ENCODE measurements around the gene NDUFAF5.

The NDUFAF5 gene

DNA sequence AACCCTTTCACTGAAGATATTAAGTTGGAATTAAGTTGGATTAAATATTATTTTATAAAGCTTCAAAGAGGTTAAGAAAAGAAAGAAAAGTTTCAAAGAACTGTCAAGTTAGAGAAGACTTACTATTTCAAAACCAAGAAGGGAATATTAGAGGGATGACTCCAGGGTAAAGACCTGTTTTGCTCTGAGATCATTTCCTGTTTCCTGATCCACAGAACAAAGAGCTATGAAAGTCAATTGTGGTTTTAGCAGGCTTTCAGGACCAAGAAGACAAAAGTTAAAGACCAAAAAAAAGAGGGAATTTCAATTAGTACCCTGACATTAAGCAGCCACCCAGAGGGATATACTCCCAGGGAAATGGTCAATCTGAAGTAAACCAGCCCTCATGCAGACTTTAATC, 19.5 kb upstream of the NDUFAF5 start:
- no peak for DNase-seq (ENCODE audit: low read depth, low spot score)
- no peak overlapping the region for H3K4me3 ChIP-seq (ENCODE audit: insufficient read length, low read depth)
- no peaks in the 10 kb centered on the region for H3K4me1 ChIP-seq (ENCODE audit: insufficient read depth, insufficient read length)
- H3K36me3 ChIP-seq (ENCODE audit: insufficient read depth, insufficient read length, low read length): peaks cover 74% of the 10 kb centered on the region
- H3K9ac ChIP-seq (ENCODE audit: insufficient read length, low read depth): no peak overlapping the region
- no peaks in the 10 kb centered on the region for H3K27me3 ChIP-seq (ENCODE audit: insufficient read depth, insufficient read length)
- H3K9me3 ChIP-seq (ENCODE audit: insufficient read depth, low read length): peaks cover 36% of the 10 kb centered on the region
- TF ChIP-seq YY1 (IDR thresholded peaks at IDR 0.05; ENCODE audit: insufficient read depth, insufficient read length) (no peak), SUZ12 (IDR thresholded peaks at IDR 0.05; ENCODE audit: extremely low read depth, insufficient read depth, insufficient read length) (no peak), ZNF274 (IDR thresholded peaks at IDR 0.05; ENCODE audit: low read depth, low read length) (no peak)

DNA sequence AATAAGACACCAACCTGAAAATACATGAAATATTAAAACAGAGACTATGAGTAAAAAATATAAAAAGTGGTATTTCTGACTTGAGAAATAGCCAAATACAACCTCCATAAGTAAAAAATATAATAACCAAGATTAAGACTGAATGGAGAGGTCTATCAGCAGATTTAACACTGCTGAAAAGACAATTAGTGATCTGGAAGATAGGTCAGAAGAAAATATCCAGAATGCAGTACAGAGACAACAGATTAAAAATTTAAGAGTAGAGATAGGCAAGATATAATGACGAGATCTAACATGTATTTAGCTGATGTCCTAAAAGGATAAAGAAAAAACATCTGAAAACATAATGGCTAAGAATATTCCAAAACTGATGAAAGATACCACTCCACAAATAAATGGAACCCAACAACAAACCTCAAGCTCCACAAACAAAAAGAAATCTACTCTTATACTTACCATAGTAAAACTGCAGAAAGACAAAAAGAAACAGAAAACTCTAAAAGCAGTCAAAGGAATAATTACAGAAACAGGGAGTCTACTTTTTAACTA, 18.9 kb upstream of the NDUFAF5 start:
- no peak for DNase-seq (ENCODE audit: low read depth, low spot score)
- H3K36me3 ChIP-seq (ENCODE audit: insufficient read depth, insufficient read length, low read length): peaks cover 80% of the 10 kb centered on the region
- no peaks in the 10 kb centered on the region for H3K27me3 ChIP-seq (ENCODE audit: insufficient read depth, insufficient read length)

DNA sequence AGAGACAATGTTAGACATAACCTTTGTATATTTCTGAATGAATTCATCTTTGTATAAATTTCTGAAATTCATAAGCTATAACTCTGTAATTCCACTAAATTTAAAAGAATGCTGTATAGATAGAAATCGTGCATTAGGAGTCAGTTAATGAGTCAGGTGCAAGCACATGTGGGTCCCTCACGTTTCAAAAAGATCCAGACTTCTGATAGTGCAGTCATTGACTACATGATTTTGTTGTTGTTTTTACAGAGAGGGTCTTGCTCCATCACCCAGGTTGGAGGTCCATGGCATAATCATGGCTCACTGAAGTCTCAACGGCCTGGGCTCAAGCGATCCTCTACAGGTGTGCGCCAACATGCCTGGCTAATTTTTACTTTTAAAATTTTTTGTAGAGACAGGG, 14.7 kb upstream of the NDUFAF5 start:
- Histone ChIP-seq H3K27me3 (ENCODE audit: insufficient read depth, insufficient read length) (no peaks in the 10 kb centered on the region), H3K9ac (ENCODE audit: insufficient read length, low read depth) (no peak overlapping the region), H3K4me1 (ENCODE audit: insufficient read depth, insufficient read length) (no peaks in the 10 kb centered on the region), H3K36me3 (ENCODE audit: insufficient read depth, insufficient read length, low read length) (peaks cover 80% of the 10 kb centered on the region), H3K9me3 (ENCODE audit: insufficient read depth, low read length) (peaks cover 23% of the 10 kb centered on the region), H3K4me3 (ENCODE audit: insufficient read length, low read depth) (no peak overlapping the region)
- DNase-seq (ENCODE audit: low read depth, low spot score): no peak
- TF ChIP-seq SUZ12 (IDR thresholded peaks at IDR 0.05; ENCODE audit: extremely low read depth, insufficient read depth, insufficient read length) (no peak), ZNF274 (IDR thresholded peaks at IDR 0.05; ENCODE audit: low read depth, low read length) (no peak), YY1 (IDR thresholded peaks at IDR 0.05; ENCODE audit: insufficient read depth, insufficient read length) (no peak)

More for the DNA sequence above, 18.9 kb upstream of the NDUFAF5 start:
- Histone ChIP-seq H3K4me1 (ENCODE audit: insufficient read depth, insufficient read length) (no peaks in the 10 kb centered on the region), H3K9me3 (ENCODE audit: insufficient read depth, low read length) (peaks cover 36% of the 10 kb centered on the region), H3K4me3 (ENCODE audit: insufficient read length, low read depth) (no peak overlapping the region), H3K9ac (ENCODE audit: insufficient read length, low read depth) (no peak overlapping the region)
- TF ChIP-seq ZNF274 (IDR thresholded peaks at IDR 0.05; ENCODE audit: low read depth, low read length) (no peak), YY1 (IDR thresholded peaks at IDR 0.05; ENCODE audit: insufficient read depth, insufficient read length) (no peak), SUZ12 (IDR thresholded peaks at IDR 0.05; ENCODE audit: extremely low read depth, insufficient read depth, insufficient read length) (no peak)

DNA sequence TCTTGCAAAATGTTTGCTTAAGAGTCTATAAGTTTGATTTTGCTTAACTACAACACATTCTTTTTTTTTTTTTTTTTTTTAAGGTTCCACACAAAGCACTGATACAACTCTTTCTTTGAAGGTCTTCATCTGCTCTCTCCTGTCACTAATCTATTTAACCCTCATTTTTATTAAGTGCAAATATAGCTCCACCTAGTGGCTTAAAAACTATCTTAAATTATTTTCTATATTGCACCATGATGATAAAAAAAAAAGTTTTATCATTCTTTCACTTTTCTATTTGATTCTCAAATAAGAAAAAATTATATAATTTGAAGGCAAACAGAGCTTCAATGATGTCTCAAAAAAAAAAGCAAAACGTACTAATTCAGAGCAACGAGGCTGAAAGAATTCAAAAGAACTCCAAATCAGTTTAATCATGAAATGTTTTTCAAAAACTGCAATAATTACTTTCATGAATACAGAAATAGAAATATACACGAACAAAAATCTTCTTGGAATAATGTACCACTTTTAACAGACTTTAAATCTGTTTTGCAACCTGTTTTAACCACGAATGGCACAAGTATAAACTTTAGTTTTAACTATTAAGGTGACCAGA, 12.9 kb upstream of the NDUFAF5 start:
- no peak for DNase-seq (ENCODE audit: low read depth, low spot score)
- no peak overlapping the region for H3K9ac ChIP-seq (ENCODE audit: insufficient read length, low read depth)
- H3K36me3 ChIP-seq (ENCODE audit: insufficient read depth, insufficient read length, low read length): peaks cover 82% of the 10 kb centered on the region
- no peak overlapping the region for H3K4me3 ChIP-seq (ENCODE audit: insufficient read length, low read depth)
- TF ChIP-seq ZNF274 (IDR thresholded peaks at IDR 0.05; ENCODE audit: low read depth, low read length): no peak
- no peak for TF ChIP-seq SUZ12 (IDR thresholded peaks at IDR 0.05; ENCODE audit: extremely low read depth, insufficient read depth, insufficient read length)
- no peak for TF ChIP-seq YY1 (IDR thresholded peaks at IDR 0.05; ENCODE audit: insufficient read depth, insufficient read length)
- H3K4me1 ChIP-seq (ENCODE audit: insufficient read depth, insufficient read length): no peaks in the 10 kb centered on the region
- peaks cover 8% of the 10 kb centered on the region; the same call in 1 of the 2 replicates for H3K9me3 ChIP-seq (ENCODE audit: insufficient read depth, low read length)
- no peaks in the 10 kb centered on the region for H3K27me3 ChIP-seq (ENCODE audit: insufficient read depth, insufficient read length)

DNA sequence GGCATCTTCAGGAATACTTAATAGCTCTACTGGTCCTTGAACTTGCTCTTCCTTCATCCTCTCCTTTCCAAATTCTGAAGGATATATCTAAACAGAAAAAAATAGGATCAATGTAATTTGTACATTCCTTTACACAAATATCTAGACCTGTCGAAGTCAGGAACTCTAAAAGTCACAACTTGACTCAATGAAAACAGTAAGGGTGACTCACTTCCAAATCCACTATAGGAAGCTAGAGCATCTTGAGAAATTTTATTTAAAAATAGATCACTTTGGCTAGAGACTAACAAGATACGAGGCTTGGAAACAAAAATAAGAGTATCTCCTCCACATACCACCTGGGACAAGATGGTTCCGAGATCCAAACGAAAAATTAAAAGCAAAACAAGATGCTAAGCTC, 12.3 kb upstream of the NDUFAF5 start:
- Histone ChIP-seq H3K9me3 (ENCODE audit: insufficient read depth, low read length) (peaks cover 3% of the 10 kb centered on the region; the same call in 1 of the 2 replicates), H3K4me3 (ENCODE audit: insufficient read length, low read depth) (no peak overlapping the region), H3K27me3 (ENCODE audit: insufficient read depth, insufficient read length) (no peaks in the 10 kb centered on the region), H3K9ac (ENCODE audit: insufficient read length, low read depth) (no peak overlapping the region), H3K36me3 (ENCODE audit: insufficient read depth, insufficient read length, low read length) (peaks cover 82% of the 10 kb centered on the region), H3K4me1 (ENCODE audit: insufficient read depth, insufficient read length) (no peaks in the 10 kb centered on the region)
- DNase-seq (ENCODE audit: low read depth, low spot score): no peak
- TF ChIP-seq ZNF274 (IDR thresholded peaks at IDR 0.05; ENCODE audit: low read depth, low read length) (no peak), YY1 (IDR thresholded peaks at IDR 0.05; ENCODE audit: insufficient read depth, insufficient read length) (no peak), SUZ12 (IDR thresholded peaks at IDR 0.05; ENCODE audit: extremely low read depth, insufficient read depth, insufficient read length) (no peak)

DNA sequence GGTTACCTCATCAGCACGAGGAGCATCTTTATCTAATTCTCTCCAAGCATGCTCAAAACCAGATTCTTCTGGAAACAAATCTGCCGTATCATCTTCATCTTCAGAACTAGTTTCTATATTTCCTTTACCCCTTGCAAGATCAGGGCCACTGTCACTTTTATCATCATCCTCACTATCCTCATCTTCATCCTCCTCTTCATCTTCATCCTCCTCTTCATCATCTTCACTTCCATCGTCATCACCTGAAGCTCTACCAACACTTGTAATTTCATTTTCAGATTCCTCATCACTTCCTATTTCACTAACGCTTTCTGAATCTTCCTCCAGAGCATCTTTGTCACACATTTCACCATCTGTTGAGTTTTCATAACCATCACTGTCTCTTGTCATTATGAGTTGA, 9.0 kb upstream of the NDUFAF5 start:
- Histone ChIP-seq H3K36me3 (ENCODE audit: insufficient read depth, insufficient read length, low read length) (peaks cover 77% of the 10 kb centered on the region), H3K27me3 (ENCODE audit: insufficient read depth, insufficient read length) (no peaks in the 10 kb centered on the region)
- TF ChIP-seq ZNF274 (IDR thresholded peaks at IDR 0.05; ENCODE audit: low read depth, low read length) (no peak), YY1 (IDR thresholded peaks at IDR 0.05; ENCODE audit: insufficient read depth, insufficient read length) (no peak), SUZ12 (IDR thresholded peaks at IDR 0.05; ENCODE audit: extremely low read depth, insufficient read depth, insufficient read length) (no peak)

DNA sequence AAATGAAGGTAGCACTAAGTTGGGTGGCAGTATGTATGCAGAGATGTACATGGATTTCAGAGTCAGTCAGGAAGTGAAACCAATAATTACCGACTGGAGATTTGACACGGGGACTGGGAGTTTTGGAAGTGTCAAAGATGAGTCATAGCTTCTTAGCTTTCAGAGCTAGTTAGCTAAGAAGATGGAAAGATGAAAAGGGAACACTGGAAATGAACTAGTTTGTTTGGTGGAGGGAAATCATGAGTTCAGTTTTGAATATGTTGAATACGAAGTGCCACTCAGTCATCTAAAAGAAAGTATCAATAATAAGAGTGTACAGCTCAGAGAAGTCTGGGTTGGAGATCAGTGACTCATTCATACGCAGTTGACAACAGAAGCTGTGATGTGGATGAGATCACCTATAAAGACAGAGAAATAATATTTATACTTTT, 7.6 kb upstream of the NDUFAF5 start:
- no peak for DNase-seq (ENCODE audit: low read depth, low spot score)
- Histone ChIP-seq H3K4me3 (ENCODE audit: insufficient read length, low read depth) (no peak overlapping the region), H3K9ac (ENCODE audit: insufficient read length, low read depth) (no peak overlapping the region), H3K4me1 (ENCODE audit: insufficient read depth, insufficient read length) (no peaks in the 10 kb centered on the region), H3K9me3 (ENCODE audit: insufficient read depth, low read length) (no peaks in the 10 kb centered on the region), H3K27me3 (ENCODE audit: insufficient read depth, insufficient read length) (no peaks in the 10 kb centered on the region), H3K36me3 (ENCODE audit: insufficient read depth, insufficient read length, low read length) (peaks cover 80% of the 10 kb centered on the region)
- TF ChIP-seq ZNF274 (IDR thresholded peaks at IDR 0.05; ENCODE audit: low read depth, low read length) (no peak), SUZ12 (IDR thresholded peaks at IDR 0.05; ENCODE audit: extremely low read depth, insufficient read depth, insufficient read length) (no peak), YY1 (IDR thresholded peaks at IDR 0.05; ENCODE audit: insufficient read depth, insufficient read length) (no peak)

More for the DNA sequence above, 9.0 kb upstream of the NDUFAF5 start:
- DNase-seq (ENCODE audit: low read depth, low spot score): no peak
- Histone ChIP-seq H3K4me1 (ENCODE audit: insufficient read depth, insufficient read length) (no peaks in the 10 kb centered on the region), H3K9me3 (ENCODE audit: insufficient read depth, low read length) (no peaks in the 10 kb centered on the region), H3K9ac (ENCODE audit: insufficient read length, low read depth) (no peak overlapping the region), H3K4me3 (ENCODE audit: insufficient read length, low read depth) (no peak overlapping the region)
